Measurements from ENCODE around the gene ZNF564.
A peak's percentile ranks its signal among the peaks of the same experiment; 100 is the strongest.
"Not testable (repeated sequence)": the region's sequence is repeated elsewhere in the genome, so short reads cannot be mapped to it uniquely, and the experiment has no call there.

Gene ZNF564

DNA sequence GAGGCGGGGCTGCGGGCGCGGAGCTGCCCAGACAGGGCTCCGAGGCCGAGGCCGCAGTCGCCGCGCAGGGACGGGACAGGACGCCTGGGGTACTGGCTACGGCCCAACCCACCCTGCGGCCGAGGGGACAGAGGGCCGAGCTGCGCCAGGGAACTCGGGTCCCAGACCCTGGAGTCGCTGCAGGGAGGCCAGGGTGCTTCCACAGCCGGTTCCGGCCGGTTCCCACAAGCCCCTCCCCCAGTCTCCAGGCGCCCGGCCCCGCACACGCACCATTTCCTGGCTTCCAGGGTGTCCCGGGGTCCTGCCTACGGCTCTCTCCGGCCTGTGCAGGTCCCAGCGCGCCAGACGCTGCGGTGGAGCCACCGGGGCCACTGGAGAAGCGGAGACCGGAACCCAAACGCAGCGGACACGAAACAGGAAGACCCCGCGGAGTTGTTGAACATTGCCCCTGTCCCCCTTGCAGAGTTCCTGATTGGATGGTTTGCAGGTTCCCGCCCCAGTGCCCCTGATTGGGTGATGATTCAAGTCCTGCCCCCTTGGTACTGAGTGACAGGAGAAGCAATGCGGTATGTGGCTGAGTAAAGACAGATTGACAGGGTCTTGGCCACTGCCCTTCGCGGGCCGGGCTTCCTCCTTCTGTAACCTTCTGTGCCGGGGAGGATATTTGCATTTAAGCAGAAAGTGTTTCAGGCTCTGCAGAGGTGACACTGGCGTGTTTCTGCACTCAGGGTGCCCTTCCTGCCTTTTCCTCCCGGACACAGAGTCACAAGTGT is at the start of gene ZNF564:
TSS of gene ZNF564 (minus strand) at position 423 of the 773 bp plus-strand sequence. CDS start at position 273, 150 bp downstream.
- peak; percentile 87 for DNase-seq

DNA sequence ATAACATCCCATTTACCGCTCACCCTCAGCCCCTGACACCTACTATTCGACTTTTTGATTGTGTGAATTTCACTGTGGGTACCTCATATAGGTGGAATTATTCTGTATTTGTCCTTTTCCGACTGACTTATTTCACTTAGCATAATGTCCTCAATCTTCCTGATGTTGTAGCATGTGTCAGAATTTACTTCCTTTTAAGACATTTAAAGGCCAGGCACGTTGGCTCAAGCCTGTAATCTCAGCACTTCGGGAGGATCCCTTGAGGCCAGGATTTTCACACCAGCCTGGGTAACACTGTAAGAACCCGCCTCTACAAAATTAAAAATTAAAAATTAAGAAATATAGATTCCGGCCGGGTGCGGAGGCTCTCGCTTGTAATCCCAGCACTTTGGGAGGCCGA is 46.3 kb upstream of the ZNF564 start:
- DNase-seq = no peak

DNA sequence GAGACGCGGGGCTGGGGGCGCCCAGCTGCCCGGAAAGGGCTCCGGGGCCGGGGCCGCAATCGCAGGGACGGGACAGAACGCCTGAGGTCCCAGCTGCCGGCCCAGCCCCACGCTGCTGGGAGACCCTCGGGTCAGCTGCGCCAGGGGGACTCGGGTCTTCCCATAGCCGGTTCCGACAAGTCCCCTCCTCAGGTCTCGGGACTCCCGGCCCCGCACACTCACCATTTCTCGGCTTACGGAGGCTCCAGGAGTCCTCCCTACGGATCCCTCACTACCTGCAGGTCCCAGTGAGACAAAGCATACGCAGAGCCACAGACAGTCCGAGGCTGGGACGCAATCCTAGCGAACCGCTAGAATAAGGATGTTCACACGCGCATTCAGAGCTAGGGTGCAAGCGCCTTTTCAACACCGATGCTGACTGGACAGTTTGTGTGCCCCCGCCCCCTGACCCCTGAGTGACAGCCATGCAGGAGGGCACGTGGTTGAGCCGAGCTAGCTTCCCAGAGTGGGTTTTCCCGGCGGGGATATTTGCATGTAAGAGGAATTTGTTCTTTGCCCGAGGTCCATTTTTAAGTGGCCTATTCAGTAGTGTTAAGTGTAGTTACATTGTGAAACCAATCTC is 45.8 kb upstream of the ZNF564 start:
- DNase-seq = no peak

DNA sequence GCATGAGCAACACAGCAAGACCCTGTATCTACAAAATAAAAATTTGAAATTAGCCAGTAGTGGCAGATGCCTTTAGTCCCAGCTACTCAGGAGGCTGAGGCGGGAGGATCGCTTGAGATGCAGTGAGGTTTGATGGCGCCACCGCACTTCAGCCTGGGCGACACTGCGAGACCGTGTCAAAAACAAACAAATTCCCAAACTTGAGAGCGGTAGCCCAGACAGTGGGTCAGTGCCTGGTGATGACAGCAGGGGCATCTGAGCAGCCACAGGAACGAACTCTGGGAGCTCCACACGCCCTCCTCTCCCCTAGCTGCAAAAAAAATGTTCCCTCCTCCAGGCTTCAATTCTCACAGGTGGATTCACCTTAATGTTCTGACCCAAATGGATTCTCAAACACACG is 45.2 kb upstream of the ZNF564 start:
- DNase-seq = no peak

DNA sequence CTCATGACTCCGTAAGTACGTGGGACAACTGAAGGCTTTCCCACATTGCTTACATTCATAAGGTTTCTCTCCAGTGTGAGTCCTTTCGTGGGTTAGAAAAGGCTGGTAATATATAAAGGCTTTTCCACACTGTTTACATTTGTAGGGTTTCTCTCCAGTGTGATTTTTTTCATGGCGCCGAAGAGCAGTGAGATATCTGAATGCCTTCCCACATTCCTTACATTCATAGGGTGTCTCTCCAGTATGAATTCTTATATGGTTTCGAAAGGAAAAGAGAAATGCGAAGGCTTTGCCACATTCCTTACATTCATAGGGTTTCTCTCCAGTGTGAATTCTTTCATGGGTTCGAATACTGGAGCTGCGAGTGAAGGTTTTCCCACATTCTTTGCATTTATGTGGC is 29.8 kb upstream of the ZNF564 start:
- no peak for DNase-seq

DNA sequence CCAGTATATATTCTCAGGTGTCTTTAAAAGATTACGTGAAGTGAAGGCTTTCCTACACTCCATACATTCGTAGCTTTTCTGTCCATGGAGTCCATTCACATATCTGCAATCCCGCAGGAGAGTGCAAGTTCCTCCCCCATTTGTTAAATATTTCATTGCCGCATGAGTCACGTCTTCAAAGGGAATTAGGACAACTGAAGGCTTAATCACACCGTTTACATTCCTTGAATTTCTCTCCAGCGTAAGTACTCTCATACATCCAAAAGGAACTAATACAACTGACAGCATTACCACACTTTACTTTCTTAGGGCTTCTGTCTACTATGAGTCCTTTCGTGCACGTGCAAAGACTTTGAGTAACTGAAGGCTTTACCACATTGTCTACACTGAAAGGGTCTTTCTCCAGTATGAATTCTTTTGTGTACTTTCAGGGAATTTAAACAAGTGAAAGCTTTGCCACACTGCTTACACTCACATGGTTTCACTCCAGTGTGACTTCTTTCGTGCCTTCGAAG is 29.0 kb upstream of the ZNF564 start:
- no peak for DNase-seq

DNA sequence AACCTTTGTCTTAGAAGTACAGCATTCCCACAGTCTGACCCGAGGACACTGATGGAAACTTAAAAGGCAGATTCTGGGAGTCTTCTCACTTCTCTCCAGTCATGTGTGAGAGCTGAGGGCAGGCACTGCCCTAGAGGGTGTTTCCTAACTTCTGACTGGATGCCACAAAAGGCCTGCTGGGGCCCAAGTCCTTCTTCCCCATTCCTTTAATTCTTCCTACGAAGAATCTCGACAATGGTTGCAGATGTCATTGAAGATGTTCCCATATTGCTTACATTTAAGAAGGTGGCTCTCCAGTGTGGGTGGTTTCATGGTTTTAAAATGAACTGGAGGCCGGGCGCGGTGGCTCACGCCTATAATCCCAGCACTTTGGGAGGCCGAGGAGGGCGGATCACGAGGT is 27.4 kb upstream of the ZNF564 start:
- no peak for DNase-seq

DNA sequence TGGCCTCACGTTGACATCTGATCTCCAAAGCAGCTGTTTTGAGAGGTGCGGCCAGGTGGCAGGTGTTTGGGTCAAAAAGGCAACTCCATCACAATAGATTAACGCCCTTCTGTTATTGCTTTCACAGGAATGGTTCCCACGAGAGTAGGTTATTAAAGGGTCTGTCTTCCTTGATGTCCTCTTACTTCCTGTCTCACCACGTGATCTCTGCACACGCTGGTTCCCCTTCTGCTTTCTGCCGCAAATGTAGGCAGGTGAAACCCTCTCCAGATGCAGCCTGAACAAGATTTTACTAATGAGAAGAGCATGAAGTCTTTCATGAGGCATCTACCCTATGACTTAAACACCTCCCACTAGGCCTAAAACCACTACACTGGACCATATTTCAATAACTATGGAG is 22.8 kb upstream of the ZNF564 start:
- DNase-seq = no peak

DNA sequence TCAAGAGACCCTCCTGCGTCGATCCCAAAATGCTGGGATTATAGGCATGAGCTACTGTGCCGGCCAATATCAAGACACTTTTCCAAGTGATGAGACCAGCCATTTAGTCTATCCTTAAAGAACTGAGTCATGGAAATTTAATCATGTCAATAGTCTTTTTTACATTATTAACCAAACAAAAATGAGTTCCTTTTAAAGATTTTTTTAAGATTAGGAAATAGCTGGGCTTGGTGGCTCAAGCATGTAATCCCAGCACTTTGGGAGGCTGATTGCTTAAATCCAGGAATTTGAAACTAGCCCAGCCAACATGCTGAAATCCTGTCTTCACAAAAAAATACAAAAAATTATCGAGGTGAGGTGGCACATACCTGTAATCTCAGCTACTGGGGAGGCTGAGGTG is 16.7 kb upstream of the ZNF564 start:
- no peak for DNase-seq

DNA sequence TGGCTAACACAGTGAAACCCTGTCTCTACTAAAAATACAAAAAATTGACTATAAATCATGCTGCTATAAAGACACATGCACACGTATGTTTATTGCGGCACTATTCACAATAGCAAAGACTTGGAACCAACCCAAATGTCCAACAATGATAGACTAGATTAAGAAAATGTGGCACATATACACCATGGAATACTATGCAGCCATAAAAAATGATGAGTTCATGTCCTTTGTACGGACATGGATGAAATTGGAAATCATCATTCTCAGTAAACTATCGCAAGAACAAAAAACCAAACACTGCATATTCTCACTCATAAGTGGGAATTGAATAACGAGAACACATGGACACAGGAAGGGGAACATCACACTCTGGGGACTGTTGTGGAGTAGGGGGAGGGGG is 15.1 kb upstream of the ZNF564 start:
- not testable (repeated sequence) for DNase-seq

DNA sequence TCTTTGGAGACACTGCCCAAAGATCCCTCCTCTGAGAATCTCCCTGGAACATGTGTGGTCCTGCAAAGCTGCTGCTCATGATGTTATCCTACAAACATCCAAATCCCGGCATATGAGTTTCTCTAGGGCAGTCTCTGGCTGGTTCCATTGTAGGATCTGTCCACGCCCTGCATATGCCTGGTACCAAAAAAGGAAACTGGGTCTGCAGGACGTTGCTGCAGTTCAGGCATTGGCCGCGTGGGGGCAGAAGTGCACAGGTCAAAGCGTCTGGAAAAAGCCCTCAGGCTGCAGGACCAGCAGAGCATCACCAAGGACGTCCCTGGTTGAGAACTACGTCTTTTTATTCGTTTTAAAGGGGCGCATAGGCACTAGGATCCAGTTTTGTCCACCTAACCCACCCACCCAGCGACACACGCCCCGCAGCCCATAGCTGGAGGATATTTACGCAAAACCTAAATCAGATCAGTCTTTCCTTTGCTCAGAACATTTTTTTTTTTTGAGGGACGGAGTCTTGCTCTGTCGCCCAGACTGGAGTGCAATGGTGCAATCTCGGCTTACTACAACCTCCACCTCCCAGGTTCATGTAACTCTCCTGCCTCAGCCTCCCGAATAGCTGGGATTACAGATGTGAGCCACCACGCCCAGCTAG is 12.9 kb upstream of the ZNF564 start:
- DNase-seq = peak; percentile 97

DNA sequence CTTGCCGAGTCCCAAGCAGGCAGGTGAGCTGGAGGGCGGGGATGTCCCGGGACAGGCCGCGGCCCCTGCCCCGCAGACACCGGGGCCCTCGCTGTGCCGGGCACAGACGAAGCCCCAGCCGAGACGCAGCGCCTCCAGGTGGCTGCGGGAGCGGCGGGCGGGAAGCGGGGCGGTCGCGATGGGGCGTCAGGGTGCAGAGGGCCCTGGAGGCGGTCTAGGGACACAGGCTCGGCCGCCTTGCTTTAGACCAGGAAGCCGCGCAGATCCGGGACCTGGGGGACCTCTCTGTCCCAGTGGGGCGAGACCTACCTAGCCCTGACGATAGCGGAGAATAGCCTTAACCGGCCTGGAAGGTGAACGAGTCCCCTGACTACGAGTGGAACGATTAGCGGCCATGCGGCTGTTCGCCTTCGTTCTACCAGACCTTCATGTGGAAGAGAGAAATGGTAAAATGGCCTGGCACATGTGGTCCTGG is 4.2 kb upstream of the ZNF564 start:
- no peak for DNase-seq

DNA sequence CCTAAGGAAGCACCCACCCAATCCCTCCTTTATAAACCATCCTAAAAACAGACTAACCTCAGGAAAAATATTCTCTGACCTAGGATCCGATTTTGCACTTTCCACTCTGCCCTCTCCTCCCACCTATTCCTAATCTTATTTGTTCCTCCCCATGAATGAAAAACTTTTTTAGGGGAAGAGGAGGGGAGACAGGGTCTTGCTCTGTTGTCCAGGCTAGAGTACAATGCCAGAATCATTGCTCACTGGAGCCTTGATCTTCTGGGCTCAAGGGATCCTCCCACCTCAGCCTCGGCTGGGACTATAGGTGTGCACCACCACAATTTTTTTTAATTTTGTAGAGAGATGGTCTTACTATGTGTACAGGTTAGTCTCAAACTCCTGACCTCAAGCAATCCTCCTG is 4.4 kb downstream of the ZNF564 start:
- DNase-seq = no peak

DNA sequence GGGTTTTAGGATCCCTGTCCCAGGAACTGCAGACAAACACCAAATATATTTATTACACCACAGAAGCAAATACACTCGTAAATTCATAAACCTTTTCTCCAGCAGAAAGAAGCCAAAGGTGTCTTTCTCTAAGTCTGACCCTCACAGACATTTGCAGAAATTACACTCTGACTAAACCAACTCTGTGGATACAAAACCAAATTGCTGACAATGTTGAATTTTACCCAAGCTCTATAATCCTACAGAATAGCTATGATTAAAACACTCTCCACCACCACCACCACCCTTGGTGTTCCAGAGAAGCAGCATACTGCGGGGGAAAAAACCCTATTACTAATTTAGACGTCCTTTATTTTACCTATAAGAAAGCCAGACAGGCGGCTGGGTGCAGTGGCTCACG is 5.2 kb downstream of the ZNF564 start:
- no peak for DNase-seq

DNA sequence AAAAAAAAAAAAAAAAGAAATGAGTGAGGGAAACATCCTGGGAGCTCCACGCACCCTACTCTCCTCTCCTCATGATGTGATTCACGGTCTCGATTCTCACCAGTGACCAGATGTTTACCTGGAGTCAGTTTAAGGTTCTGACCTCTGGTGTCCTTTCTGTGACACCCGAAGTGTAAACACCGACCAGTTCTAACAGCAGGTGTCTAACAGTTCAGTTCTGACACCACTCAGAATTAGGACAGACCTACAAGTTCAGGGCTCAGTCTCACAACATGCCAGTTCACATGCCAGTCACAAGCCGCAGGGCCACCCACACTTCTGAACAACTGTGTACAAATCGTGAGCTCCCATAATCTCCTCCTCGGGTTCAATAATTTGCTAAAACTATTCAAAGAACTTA is 6.0 kb downstream of the ZNF564 start:
- DNase-seq = no peak

DNA sequence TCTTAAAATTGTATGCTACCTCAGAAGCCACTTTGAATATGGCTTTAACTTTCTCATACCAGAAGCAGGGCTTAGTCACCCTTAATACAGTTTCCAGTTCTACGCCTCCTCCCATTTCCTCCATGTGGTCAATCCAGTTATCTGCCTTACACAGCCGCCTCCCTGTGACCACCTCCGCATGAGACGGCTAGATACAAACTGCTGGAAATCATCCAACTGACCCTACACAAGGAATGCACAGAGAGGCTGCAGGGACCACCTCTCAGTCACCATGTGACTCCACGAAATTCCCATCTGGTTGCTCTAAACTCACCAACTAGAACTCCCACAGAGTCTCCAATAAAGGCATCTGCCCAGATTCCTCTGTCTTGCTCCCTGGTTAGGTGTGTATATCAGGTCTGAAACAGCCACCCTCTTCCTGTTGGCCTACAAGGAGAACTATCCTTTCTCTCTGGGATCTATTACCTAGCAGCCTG is 6.8 kb downstream of the ZNF564 start:
- DNase-seq = no peak

DNA sequence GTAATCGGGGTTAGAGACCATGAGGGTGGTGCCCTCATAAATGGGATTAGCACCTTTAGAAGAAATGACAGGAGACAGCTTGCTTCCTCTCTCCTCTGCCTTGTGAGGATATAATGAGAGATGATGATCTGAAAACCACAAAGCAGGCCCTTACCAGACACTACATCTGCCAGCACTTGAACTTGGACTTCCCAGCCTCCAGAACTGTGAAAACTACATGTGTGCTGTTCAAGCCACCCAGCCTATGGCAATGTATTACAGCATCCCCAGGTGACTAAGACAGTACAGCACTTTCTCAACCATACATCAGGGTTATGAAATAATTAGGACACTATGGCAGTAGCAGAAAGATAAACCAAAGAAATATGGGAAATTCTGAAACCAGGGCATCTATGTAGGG is 7.4 kb downstream of the ZNF564 start:
- DNase-seq = no peak

DNA sequence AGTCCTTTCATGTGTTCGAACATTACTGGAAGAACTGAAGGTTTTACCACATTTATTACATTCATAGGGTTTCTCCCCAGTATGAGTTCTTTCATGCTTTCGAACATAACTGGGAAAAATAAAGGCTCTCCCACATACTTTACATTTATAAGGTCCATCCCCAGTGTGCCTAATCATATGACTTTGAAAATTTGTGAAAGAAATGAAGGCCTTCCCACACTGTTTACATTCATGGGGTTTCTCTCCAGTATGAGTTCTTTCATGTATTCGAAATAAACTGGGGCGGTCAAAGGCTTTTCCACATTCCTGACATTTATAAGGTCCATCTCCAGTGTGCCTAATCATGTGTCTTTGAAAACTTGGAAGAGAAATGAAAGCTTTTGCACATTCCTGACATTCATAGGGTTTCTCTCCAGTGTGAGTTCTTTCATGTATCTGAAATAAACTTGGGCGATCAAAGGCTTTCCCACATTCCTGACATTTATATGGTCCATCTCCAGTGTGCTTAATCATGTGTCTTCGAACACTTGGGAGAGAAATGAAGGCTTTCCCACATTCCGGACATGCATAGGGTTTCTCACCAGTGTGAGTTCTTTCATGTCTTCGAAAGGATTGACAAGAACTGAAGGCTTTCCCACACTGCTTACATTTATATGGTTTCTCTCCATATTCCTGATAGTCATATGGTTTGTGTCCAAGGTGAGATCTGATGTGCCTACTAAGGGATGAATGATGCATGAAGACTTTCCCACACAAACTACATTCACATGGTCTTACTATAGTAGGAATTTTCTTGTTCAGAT is 24.0 kb downstream of the ZNF564 start:
- DNase-seq = no peak

DNA sequence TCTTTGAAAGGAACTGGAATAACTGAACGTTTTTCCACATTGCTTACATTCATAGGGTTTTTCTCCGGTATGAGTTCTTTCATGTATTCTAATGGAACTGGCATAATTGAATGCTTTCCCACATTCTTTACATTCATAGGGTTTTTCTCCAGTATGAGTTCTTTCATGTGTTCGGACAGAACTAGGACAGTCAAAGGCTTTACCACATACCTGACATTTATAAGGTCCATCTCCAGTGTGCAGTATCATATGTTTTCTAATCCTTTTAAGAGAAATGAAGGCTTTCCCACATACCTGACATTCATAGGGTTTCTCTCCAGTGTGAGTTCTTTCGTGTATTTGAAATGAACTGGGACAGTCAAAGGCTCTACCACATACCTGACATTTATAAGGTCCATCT is 24.7 kb downstream of the ZNF564 start:
- DNase-seq = no peak

DNA sequence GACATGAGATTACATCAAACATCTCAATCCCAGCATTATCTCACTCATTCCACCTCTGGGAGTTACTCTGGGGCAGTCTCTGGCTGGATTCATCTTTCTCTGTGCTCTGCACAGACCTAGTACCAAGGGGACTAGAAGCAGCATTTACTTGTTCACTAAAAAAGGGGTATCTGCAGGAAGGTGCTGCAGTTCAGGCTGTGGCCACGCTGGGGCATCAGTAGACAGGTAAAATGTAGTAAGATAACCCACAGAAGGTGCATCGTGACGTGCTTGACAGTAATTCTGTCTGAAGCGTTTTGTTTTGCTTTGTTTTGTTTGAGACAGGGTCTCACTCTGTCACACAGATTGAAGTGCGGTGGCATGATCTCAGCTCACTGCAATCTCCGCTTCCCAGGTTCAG is 29.3 kb downstream of the ZNF564 start:
- DNase-seq = no peak

DNA sequence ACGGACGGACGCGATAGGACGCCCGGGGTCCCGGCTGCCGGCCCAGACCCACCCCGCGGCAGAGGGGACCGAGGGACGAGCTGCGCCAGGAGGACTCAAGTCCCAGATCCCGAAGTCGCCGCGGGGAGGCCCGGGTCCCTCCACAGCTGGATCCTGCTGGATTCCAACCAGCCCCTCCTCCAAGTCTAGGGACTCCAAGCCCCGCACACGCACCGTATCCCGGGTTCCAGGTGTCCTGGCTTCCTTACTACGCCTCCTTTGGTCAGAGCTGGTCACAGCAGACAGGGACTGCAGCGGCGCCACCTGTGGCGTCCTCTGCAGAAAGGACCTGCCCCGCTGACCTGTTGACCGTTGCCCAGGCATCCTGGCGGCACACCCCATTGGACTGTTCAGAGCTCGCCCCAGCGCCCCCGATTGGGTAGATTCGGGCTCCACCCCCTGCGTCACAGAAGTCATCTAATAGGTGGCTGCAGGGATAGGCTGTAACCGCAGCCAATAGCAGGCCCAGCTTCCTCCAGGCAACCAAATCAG is 37.7 kb downstream of the ZNF564 start:
- DNase-seq = no peak

DNA sequence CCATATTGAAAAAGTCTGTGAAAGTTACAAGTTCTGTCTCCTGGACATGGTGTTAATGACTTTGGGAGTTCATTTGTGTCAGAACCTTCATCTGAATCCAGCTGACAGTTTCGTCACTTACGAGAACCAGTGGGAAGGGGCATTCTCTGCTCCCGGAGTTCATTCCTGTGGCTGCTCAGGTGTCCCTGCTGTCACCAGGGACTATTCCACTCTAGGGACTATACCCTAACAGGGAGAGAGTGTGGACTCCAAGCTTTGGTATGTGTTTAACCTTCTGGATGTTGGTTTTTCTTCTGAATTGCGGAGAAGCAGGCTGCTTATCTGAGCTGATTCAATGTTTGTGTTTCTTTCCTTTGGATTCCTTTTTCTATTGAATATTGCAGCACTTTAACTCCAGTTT is 54.2 kb downstream of the ZNF564 start:
- no peak for DNase-seq

DNA sequence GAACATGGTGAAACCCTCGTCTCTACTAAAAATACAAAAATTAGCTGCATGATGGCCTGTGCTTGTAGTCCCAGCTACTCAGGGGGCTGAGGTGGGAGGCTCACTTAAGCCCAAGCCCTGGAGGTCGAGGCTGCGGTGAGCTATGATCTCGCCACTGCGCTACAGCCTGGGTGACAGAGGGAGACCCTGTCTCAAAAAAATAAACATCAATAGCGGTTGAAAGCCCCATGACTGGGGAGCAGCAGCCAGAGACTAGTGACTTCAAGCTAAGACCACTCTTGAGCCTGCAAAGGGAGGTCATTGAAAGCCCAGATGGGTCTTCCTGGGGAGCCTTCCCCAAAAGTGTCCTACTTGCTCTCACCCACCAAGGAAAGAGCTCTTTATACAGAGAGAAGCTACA is 54.8 kb downstream of the ZNF564 start:
- no peak for DNase-seq
